ENCODE data around the gene EVA1B. TPM values are rescaled to one million over a fixed set of nuclear protein-coding genes. Genes with fewer than 3 reads are reported as not detected.

Gene EVA1B
- total RNA-seq, 2 experiments from 2014 or later, result 12.3 to 13.3 TPM

DNA sequence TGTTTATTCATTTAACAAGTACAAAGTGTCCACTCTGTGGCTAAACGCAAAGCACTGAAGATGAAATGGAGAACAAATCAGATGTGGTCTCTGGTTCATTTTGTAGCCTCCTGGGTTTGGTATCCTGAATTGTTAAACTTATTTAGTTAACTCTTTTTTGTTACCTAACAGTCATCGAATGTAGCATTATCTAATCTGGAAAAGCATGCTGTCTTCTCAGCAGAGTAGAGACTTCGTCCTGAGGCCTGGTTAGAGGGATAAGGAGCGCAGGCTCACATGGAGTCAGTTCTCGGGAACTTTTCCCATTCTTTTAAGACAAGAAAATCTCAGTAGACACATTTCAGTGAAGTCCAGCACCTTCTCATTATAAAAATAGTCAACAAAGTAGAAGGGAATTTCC lies 50.4 kb downstream of the EVA1B start:
- Mint-ChIP-seq H3K4me3 (no peak overlapping the region), H3K36me3 (ENCODE audit: low read depth) (peaks cover 37% of the 10 kb centered on the region), H3K27ac (no peak overlapping the region), H3K27me3 (ENCODE audit: low read depth) (no peaks in the 10 kb centered on the region), H3K4me1 (ENCODE audit: low read depth) (peaks cover 6% of the 10 kb centered on the region), H3K9me3 (ENCODE audit: insufficient read depth) (no peaks in the 10 kb centered on the region)
- POLR2A ChIA-PET, result no interaction called here
- CTCF ChIA-PET, result interaction anchor here (0.9 to 1.2 kb wide), 2 partner anchors 13 to 49 kb away, joined by 3 to 4 read pairs; partner anchors contain the start of gene THRAP3
- no peak for ATAC-seq
- DNase-seq, result no peak

Other genes with a start within 250 kb of the EVA1B start
- not detected for gene TEKT2, start 239.6 kb downstream of the EVA1B start, total RNA-seq
- 10 to 100 TPM; 36.0 to 36.7 TPM for gene ADPRS, start 234.8 kb downstream of the EVA1B start, total RNA-seq
- under 1 TPM in 1 of 2 experiments, not detected in 1; 0.08 TPM for gene COL8A2, start 198.4 kb downstream of the EVA1B start, total RNA-seq
- 10 to 100 TPM; 55.6 to 56.4 TPM for gene TRAPPC3, start 174.2 kb downstream of the EVA1B start, total RNA-seq
- 100 to 1,000 TPM; 235 to 245 TPM for gene MAP7D1, start 167.5 kb downstream of the EVA1B start, total RNA-seq
- 100 to 1,000 TPM; 136 to 140 TPM for gene THRAP3, start 99.2 kb downstream of the EVA1B start, total RNA-seq
- 10 to 100 TPM; 14.6 to 15.3 TPM for gene SH3D21, start 17.3 kb downstream of the EVA1B start, total RNA-seq
- gene STK40, start 62.3 kb upstream of the EVA1B start, total RNA-seq, result 10 to 100 TPM; 69.7 to 72.4 TPM
- gene LSM10, start 74.3 kb upstream of the EVA1B start, total RNA-seq, result 10 to 100 TPM; 44.7 to 47.5 TPM
- 1 to 10 TPM in 1 of 2 experiments, under 1 TPM in 1; 0.66 to 1.9 TPM for gene OSCP1, start 126.8 kb upstream of the EVA1B start, total RNA-seq
- gene MRPS15, start 140.7 kb upstream of the EVA1B start, total RNA-seq, result 100 to 1,000 TPM; 115 TPM
- gene CSF3R, start 159.3 kb upstream of the EVA1B start, total RNA-seq, result under 1 TPM in 1 of 2 experiments, not detected in 1; 0.05 TPM